MCF 10A (cell line): ENCODE measurements around the gene SRC. TPM values are rescaled to one million over a fixed set of nuclear protein-coding genes. Genes with fewer than 3 reads are reported as not detected.

Experiments
- BruUV-seq: library from RNA; stranded (reverse); fragments of 400-500 nt; replicated peaks from 2 replicates; lab custom pipeline; 2021; lab: Mats Ljungman, UMichigan
- CTCF ChIA-PET: fragments of 300-600 bp; sonication (Branson Sonifier 250); formaldehyde crosslinking; extraction: SDS; loops from one replicate; lab custom pipeline; 2021; ENCODE audit warnings: antibody characterized with exemption, inconsistent platforms; lab: Yijun Ruan, JAX
- POLR2A ChIA-PET: fragments of 300-600, 350-650 bp; sonication (Branson Sonifier 250); formaldehyde crosslinking; extraction: SDS; loops from one replicate; lab custom pipeline; 2020; ENCODE audit warnings: antibody characterized with exemption, inconsistent platforms; lab: Yijun Ruan, JAX
- DNase-seq: peaks from one replicate; pipeline ENCODE4 v3.0.0-alpha.2; 2018; ENCODE audit not compliant: unreplicated experiment
- H3K27ac Mint-ChIP-seq: one replicate; pipeline ENCODE4 v1.8.0; 2022; ENCODE audit warnings: mild to moderate bottlenecking, low read depth, mixed read lengths; ENCODE audit not compliant: unreplicated experiment
- H3K27me3 Mint-ChIP-seq: one replicate; pipeline ENCODE4 v1.8.0; 2022; ENCODE audit warnings: mixed read lengths; ENCODE audit not compliant: insufficient read depth, unreplicated experiment
- H3K36me3 Mint-ChIP-seq: one replicate; pipeline ENCODE4 v1.8.0; 2022; ENCODE audit warnings: mild to moderate bottlenecking, moderate library complexity, mixed read lengths; ENCODE audit not compliant: insufficient read depth, unreplicated experiment
- H3K4me1 Mint-ChIP-seq: one replicate; pipeline ENCODE4 v1.8.0; 2022; ENCODE audit warnings: mixed read lengths; ENCODE audit not compliant: insufficient read depth, unreplicated experiment
- H3K4me3 Mint-ChIP-seq: one replicate; pipeline ENCODE4 v1.8.0; 2022; ENCODE audit warnings: mild to moderate bottlenecking, moderate library complexity, mixed read lengths; ENCODE audit not compliant: unreplicated experiment
- H3K9me3 Mint-ChIP-seq: one replicate; pipeline ENCODE4 v1.8.0; 2022; ENCODE audit warnings: mixed read lengths; ENCODE audit not compliant: unreplicated experiment
- CTCF ChIP-seq: fragments of 200-600 bp; IDR thresholded peaks from one replicate; pipeline ENCODE4 v1.8.0; 2022; ENCODE audit warnings: antibody characterized with exemption, mild to moderate bottlenecking; ENCODE audit not compliant: unreplicated experiment
- intact Hi-C: fragments of 100-400 bp; cut with micrococcal nuclease; formaldehyde crosslinking; loops from 2 replicates; pipeline ENCODE4 v1.14.1; 2022
- total RNA-seq: library from RNA; stranded (reverse); gene quantifications from 2 replicates; pipeline ENCODE4 v1.2.3, GENCODE V29; 2022

SRC gene
- total RNA-seq, 1 experiment from 2014 or later = 28.1 TPM

GRCh38 chr20:37419307-37419706, 73.4 kb downstream of the SRC start:
- H3K36me3 Mint-ChIP-seq = peaks cover 4% of the 10 kb centered on the region
- no peaks in the 10 kb centered on the region for H3K27me3 Mint-ChIP-seq
- no peak for TF ChIP-seq CTCF
- no peak overlapping the region for H3K27ac Mint-ChIP-seq
- H3K4me3 Mint-ChIP-seq = no peak overlapping the region
- POLR2A ChIA-PET = no interaction called here
- no peaks in the 10 kb centered on the region for H3K9me3 Mint-ChIP-seq
- DNase-seq = no peak
- CTCF ChIA-PET = interaction anchor here (0.6 kb wide), 1 partner anchor 210 kb away, joined by 3 read pairs; no protein-coding TSS in a partner anchor
- BruUV-seq = no TSS peak
- intact Hi-C loops = no loop called here
- H3K4me1 Mint-ChIP-seq = no peaks in the 10 kb centered on the region

DNA sequence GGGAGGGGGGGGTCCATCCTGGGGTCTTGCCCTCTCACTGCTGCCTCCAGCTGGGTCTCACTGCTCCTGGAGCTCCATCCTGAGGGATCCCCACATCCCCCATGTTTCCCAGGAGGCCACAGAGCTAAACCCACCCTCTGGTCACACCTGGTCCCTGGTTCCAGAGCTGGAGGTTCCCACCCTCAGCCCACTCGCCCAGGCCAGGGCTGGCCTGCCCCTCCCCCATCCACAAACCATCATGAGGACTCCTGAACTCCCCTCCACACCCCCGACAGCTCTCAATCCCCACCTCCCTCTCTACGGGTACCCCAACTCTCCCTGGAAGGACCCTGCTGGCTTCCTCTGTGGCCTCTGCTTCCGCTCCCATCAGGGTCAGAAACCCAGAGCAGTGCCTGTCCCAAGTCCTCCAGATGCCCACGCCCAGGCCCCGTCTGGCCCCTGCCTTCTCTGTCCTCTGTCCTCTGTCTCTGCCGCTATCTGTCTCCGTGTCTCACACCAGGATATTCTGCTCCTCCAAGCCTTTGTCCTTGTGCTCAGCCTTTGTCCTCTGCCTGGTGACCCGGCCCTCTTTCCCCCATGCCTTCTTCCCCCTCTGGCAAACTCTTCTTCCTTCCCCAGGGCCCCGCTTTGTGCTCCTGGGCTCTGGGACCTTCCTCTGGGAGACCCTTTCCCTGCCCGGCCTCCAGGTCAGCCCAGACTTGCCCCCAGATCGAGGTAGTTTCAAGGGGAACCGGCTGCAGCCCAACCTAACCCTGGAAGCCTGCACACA, 74.0 kb downstream of the SRC start:
- Mint-ChIP-seq H3K4me1 (no peaks in the 10 kb centered on the region), H3K9me3 (no peaks in the 10 kb centered on the region), H3K36me3 (peaks cover 4% of the 10 kb centered on the region), H3K4me3 (no peak overlapping the region), H3K27ac (no peak overlapping the region), H3K27me3 (no peaks in the 10 kb centered on the region)
- CTCF ChIA-PET = interaction anchor here (0.6 kb wide), 1 partner anchor 210 kb away, joined by 3 read pairs; no protein-coding TSS in a partner anchor
- no peak for DNase-seq
- no TSS peak for BruUV-seq
- POLR2A ChIA-PET = no interaction called here
- intact Hi-C loops = no loop called here
- no peak for TF ChIP-seq CTCF

DNA sequence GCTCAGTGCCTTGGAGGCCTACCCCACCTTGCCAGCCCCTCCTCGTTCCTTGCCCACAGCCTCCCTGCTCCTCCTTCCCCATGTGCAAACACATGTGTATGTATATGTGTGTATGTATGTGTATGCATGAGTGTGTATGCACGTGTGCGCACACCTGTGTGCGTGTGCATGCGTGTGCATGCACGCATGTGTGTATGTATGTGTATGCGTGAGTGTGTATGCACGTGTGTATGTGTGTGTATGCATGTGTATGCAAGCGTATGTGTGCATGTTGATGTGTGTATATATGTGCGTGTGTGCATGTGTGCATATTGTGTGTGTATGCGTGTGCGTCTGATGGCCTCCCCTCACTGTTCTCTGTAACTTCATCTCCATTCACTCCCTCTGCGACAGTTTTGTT, 74.7 kb downstream of the SRC start:
- H3K9me3 Mint-ChIP-seq = no peaks in the 10 kb centered on the region
- intact Hi-C loops = no loop called here
- no peaks in the 10 kb centered on the region for H3K27me3 Mint-ChIP-seq
- POLR2A ChIA-PET = no interaction called here
- BruUV-seq = no TSS peak
- H3K4me3 Mint-ChIP-seq = no peak overlapping the region
- no peak for DNase-seq
- CTCF ChIA-PET = no interaction called here
- no peak for TF ChIP-seq CTCF
- no peak overlapping the region for H3K27ac Mint-ChIP-seq
- H3K36me3 Mint-ChIP-seq = peaks cover 4% of the 10 kb centered on the region
- H3K4me1 Mint-ChIP-seq = no peaks in the 10 kb centered on the region

DNA sequence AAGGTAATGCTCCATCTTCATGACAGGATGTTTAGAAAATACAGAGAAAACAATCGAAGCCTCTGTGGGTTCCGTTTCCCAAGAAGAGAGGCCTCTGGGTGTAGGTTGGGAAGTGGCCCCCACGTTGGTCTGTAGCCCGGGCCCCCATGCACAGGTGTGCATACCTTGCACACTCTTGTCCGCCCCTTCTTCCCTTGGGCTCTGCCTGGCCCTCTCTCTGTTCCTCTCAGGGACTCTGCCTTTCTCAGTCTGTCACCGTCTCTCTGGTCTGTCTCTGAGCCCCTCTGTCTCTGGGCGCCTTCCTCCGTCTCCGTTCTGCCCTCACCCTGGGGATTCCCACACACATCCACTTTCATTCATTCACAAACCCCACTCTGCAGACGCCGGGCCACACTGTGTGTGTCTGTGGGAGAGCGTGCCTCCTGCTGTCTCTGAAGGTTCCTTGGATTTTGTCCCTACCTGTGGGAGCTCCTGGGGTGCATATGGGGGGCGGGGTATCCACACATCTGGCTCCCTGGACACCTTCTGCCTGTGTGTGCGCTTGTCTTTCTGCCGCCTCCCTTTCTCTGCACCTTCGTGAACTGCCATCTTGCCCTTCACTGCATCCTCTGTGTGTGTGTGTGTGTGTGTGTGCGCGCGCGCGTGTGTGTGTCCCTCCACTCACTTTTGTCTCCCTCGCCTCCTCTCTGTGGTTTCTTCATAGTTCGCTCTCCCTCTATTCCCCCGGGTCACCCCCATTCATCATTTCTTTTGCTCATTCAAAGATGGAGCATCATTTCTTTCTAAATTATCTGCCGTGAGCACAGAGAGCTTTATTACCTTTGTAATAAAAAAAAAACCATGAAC, 75.3 kb downstream of the SRC start:
- POLR2A ChIA-PET = no interaction called here
- no peak overlapping the region for H3K4me3 Mint-ChIP-seq
- H3K9me3 Mint-ChIP-seq = no peaks in the 10 kb centered on the region
- H3K27ac Mint-ChIP-seq = no peak overlapping the region
- intact Hi-C loops = no loop called here
- no peaks in the 10 kb centered on the region for H3K27me3 Mint-ChIP-seq
- CTCF ChIA-PET = no interaction called here
- BruUV-seq = no TSS peak
- no peak for TF ChIP-seq CTCF
- DNase-seq = no peak
- no peaks in the 10 kb centered on the region for H3K4me1 Mint-ChIP-seq
- H3K36me3 Mint-ChIP-seq = peaks cover 4% of the 10 kb centered on the region
